DMS114 treated with DMSO at 0.1 percent for 48 hours (cell line): Measurements from ENCODE around the gene SLC25A17.
"Not testable (repeated sequence)": the region's sequence is repeated elsewhere in the genome, so short reads cannot be mapped to it uniquely, and the experiment has no call there.

Experiments used
- DNase-seq: peaks from one replicate; lab custom pipeline; 2025; ENCODE audit not compliant: unreplicated experiment; lab: John Stamatoyannopoulos, UW

Gene SLC25A17, protein sequence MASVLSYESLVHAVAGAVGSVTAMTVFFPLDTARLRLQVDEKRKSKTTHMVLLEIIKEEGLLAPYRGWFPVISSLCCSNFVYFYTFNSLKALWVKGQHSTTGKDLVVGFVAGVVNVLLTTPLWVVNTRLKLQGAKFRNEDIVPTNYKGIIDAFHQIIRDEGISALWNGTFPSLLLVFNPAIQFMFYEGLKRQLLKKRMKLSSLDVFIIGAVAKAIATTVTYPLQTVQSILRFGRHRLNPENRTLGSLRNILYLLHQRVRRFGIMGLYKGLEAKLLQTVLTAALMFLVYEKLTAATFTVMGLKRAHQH

DNA sequence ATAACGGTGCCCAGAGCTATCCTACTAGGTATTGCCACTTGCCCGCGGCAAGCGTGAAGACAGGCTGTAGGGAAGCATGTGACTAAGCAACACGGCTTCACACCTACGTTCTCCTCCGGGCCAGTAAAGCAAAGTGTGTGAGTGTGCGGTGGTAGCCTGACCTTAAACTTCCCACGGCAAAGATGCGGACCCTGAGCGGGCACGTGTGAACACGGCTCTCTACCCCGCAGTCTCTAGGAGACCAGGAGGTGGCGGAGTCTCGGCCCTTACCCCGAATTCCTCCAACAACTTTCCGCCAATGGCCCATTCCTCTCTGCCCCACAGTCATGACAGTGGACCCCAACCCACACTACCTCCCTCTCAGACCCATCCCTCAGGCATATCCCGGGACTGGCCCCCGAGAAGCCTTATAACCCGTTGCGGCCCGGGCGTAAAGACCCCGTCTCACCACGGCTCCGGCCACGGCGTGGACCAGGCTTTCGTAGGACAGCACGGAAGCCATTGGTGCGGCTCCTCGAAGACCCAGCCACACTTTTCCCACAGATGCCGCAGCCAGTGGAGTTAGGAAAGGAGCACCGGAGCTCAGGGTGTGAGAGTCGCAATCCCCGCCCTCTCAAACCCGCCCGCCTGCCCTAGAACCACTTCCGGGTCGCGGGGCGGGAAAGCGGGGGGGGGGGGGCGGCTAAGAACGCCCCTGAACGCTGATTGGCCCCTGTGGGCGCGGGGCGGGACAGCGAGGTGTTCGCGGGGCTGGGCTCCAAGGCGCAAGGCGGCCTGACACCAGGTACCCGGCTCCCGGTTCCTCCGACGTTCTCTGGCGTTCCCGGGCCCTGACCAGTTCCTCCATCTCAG, at the start of gene SLC25A17:
TSS of gene SLC25A17 (minus strand) at position 600 of the 852 bp plus-strand sequence. CDS start at position 502, 98 bp downstream.
- DNase-seq = peak; percentile 69

DNA sequence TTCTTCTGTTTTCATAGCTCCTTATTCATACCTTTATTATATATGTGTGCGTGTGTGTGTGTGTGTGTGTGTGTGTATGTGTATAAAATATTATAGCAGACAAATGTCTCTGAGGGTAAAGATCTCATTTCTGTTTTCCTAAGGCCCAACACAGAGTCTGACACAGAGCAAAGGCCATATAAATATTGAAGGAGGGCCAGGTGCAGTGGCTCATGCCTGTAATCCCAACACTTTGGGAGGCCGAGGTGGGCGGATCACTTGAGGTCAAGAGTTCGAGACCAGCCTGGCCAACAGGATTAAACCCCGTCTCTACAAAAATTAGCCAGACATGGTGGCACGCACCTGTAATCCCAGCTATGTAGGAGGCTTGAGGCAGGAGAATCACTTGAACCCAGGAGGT, 49.2 kb upstream of the SLC25A17 start:
- DNase-seq = not testable (repeated sequence)

DNA sequence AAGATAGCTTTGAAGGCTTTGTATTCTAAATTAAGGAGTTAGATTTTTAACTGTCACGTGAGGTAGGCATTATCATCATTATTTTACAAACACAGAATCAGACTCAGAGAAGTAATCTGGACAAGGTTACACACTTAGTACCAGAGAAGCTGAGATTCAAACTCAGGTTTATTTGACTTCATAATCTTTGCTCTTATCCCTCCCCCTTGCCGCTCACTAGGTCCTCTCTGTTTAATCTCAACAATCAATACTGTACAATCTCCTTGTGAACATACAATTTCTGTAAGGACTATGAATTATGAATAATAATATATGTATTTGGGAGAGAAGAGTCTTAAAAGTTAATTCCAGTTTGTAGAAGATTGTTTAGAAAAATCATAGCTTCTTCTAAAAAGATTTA, 48.0 kb upstream of the SLC25A17 start:
- DNase-seq = no peak

DNA sequence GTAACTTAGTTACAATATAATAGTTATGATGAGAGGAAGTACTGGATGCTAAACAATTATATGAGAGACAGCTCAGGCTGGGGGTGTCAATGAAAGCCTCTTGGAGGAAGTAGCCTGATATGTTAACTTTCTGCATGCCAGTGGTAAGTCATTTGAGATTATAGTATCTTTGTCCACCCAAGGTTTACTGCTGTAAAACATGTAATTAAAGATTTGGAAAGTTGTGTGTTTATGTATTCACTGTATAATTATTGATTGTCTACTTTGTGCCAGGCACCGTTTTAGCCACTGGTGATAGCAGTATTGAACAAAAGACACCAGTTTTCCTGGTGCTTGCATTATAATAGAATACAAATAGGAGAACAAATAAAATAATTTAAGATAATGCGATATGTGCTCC, 43.4 kb upstream of the SLC25A17 start:
- no peak for DNase-seq

DNA sequence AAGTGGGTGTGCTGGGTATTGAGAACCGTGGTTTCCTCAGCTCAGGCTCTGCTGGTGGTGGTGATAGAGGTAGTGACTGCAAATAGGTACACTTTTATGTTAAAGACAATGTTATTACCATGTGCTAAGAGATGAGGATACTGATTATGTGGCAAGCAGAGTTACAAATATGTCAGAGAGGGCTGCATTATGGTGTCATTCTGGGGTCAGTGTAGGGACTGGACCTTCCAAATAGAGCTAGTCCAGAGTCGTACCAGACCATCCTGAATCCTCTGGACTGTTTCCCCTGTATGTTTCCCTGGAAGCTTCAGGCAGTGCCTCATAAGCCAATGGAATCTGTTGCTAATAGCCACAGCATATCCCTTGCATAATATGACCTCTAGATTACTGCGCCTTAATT, 42.9 kb upstream of the SLC25A17 start, which contains the start of gene DNAJB7:
TSS of gene DNAJB7 (minus strand) at position 101 of the 400 bp plus-strand sequence. CDS start 119 bp downstream, outside the sequence.
- no peak for DNase-seq

DNA sequence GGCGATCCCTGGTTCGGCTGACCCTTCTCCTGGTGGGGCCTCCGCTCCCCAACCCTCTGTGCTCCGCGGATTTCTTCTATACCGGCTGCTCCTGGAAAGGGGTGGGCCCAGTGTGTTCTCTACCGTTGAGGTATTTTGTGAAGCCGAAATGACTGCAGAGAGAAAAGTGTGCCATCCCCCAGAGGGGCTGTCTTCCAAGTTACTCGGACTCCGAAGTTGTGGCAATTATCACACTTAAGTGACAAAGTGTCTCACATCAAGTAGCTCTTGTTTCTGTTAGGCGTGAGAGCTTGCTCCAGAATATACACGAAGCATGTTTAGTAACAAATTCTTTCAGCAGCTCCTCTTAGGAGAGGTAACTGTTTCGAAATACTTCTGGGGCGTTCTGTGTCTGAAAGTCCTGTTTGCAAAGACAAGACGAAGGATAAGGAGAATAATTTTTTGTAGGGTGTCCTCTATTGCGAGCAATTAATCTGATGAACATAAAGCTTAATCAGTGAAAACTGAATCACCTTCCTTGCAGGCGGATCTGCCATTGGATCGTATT, 38.2 kb upstream of the SLC25A17 start:
- DNase-seq = no peak

DNA sequence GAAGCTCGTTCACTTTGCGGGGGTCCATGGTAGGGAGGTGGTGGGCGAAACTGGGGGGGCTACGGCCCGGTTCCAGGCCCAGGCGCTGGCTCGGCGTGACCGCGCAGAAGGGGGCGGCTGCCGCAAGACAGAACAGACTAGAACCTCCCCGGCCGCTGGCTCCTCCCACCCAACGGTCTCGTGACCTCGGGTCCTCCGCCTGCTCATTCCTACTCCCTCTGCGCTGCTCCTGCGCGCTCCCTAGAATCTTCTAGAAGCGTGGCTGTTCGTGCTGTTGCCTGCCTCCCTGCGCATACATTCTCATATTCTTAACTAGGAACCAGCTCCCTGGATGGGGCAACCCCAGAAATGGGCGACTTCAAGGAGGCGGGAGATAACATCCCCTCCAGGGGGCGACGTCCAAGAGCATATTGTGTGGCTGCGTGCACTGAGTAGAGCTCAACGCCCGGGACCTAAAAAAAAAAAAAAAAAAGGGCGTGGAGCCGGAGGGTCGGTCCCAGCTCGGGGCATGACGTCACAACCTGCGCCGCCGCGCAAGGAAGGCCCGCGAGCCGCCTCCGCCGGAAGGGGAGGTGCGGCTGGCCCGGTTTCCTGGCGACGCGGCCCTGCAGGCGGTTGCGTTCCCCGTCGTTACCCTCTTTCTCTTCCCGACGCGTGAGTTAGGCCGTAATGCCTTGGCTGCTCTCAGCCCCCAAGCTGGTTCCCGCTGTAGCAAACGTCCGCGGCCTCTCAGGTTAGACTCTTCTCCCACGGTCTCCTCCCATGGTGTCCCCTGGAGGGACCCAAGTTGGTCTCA, 37.6 kb upstream of the SLC25A17 start, which contains the start of the genes ST13 and XPNPEP3:
TSS of gene ST13 (minus strand) at position 127 of the 796 bp plus-strand sequence. CDS start at position 28, 99 bp downstream.
TSS of gene XPNPEP3 (plus strand) at position 636 of the 796 bp plus-strand sequence. CDS start at position 670, 34 bp downstream.
- peak; percentile 93 for DNase-seq

DNA sequence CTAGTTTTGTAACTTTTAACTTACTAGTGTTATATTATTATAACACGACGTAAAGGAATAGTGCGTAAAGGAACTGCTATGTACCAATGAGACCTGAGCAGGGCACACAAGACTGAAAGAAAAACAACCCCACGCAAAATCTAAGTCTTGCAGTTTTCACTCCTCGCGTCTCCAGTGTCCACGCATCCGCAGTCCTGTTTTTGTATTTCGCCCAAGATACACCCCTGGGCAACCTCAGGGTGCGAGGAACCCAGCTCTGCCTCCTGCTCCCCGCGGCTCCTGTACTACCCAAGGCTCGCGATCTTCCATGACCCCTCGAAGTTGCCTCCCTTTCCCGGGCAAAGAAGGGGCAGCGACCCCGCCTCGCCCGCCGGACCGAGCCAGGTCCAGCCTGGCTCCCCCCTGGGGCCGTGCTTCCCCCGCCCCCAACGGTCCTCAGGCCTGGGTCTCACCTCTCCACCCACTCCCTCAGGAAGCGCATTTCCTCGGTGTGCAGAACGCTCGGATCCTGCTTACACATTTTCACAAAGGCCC, 36.9 kb upstream of the SLC25A17 start:
- DNase-seq = no peak

DNA sequence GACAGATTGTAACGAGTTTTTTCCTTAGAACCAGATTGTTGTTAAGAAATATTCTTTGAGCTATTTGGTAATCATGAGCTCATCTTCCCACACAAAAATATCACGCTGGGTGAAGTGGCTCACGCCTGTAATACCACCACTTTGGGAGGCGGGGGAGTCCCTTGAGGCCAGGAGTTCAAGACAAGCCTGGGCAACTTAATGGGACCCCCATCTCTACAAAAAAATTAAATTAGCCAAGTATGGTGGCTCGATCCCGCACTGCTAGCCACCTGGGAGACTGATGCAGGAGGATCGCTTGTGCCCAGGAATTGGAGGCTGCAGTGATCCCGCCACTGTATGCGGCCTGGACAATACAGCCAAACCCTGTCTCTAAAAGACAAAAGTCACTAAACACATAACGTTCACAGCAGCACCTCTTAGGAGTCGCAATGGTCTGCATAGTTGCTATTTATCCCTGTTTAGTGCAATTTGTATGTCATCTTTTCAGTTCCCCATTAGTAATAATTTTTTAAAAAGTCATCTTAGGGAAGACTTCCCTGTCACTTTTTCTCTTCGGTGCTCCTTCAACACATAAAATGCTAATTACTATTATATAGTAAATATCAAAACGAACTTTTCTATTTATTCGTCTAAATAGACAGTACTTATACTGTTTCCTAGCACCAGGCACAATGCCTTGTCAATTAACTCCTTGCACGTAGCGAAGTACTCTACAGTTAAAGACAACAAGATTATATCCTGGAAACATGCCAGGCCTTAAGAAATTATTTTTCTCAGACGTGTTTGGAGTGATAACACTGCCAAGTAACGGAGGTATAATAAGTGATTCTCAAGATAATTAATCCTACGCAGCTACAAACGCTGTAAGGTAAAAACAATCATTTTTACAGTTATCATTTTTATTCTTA, 36.2 kb upstream of the SLC25A17 start:
- DNase-seq = no peak

DNA sequence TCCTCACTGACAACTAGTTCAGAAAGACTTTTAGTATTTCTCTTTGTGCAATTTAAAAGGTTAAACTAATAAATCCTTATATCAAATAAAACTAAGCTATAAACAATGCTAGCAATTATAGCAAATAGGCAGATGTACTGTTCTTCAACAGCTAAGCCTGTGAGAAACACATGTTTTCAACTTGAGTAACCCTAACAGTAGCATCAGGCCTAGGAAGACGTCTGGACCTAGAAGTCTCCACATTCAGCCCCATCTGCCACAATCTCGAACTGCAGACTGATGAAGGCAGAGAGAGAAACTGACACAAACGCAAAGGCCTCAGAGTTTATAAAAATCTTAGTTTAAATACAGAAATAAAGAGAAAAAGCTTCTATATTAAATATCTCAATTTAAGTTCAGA, 34.8 kb upstream of the SLC25A17 start:
- DNase-seq = no peak

DNA sequence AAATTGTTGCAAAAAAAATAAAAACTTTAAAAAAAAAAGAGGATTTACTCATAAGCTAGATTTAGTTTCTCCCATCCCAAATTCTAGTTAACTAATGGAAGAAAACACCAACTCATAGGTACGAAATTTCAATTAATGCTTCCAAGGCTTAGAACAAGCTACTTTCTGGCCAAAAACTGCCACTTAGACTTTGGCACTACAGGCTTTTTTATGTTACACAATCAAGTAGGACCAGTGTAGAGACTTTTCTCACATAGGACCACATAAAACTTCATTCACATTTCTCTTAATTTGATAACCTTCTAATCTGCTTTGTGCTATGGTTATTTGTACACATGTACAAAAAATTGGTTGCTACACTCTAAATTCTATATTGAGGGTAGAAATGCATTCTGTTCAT, 34.2 kb upstream of the SLC25A17 start:
- no peak for DNase-seq

DNA sequence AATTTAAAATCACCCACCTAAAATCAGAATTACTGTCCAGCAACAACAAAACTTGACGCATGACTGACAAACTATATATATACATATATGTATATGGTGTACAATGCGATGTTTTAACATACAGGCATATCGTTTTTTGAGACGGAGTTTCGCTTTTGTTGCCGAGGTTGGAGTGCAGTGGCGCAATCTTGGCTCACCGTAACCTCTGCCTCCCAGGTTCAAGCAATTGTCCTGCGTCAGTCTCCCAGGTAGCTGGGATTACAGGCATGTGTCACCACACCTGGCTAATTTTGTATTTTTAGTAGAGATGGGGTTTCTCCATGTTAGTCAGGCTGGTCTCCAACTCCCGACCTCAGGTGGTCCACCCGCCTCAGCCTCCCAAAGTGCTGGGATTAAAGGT, 26.7 kb upstream of the SLC25A17 start:
- not testable (repeated sequence) for DNase-seq

DNA sequence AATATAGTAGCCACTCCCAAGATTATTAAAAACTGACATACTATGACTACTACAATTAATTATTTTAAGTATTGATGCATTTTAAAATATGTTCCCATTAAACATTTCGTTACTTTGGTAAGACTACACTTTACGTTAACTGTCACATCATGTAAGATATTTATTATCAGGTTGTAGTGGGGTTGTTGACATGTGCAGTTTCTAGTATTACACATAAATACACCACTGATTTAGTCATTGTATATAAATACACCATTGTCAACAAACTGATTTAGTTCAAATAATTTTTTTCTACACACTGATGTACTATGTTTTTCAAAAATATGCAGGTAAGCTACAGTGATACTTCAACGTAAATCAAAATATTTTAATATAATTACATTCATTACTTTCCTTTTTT, 25.8 kb upstream of the SLC25A17 start:
- no peak for DNase-seq

DNA sequence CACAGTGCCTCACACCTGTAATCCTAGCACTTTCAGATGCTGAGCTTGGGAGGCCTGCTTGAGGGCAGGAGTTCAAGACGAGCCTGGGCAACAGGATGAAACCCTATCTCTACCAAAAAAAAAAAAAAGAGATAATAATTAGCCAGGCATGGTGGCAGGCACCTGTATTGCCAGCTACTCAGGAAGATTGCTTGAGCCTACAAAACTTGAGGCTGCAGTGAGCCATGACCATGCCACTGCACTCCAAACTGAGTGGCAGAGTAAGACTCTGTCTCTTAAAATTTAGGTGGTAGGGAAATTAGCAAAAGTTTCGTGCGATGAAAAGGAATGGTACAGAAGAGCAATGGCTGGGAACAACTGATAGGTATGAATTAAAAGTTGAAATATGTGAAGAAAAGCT, 19.3 kb upstream of the SLC25A17 start:
- no peak for DNase-seq

DNA sequence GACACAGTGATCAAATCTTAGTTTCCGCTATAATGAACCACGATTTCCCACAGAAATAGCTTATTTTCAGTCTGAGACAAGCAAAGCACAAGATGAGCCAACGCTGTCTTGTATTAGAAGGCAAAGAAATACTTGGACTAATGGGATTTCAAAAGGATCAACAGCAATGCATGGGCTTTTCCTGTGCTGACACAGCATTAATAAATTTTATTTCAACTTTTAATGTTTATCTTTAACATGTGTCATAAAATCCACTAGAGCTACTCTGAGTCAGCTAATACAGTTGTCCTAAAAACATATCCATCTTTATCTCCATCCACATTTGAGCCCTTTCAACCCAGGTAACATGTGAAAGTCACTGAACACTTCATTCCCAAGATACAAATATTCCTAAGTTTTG, 15.5 kb upstream of the SLC25A17 start:
- no peak for DNase-seq

DNA sequence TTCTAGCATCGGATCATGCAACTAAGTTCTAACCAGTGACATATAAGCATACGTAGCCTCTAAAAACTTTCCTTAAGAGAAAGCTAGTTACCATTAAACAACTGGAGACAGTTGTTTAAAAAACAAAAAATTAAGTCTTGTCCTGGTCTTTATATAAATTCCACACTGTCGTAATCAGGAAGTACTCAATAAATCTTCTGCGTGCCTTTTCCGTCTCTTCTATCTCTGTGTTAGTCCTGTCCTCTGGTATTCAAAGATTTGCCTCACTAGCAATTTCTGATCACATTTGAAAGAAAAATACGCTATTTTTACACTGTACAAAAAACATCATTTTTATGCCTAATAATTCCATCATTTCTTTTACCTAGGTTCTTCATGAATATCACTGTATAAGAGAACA, 10.0 kb upstream of the SLC25A17 start:
- no peak for DNase-seq

DNA sequence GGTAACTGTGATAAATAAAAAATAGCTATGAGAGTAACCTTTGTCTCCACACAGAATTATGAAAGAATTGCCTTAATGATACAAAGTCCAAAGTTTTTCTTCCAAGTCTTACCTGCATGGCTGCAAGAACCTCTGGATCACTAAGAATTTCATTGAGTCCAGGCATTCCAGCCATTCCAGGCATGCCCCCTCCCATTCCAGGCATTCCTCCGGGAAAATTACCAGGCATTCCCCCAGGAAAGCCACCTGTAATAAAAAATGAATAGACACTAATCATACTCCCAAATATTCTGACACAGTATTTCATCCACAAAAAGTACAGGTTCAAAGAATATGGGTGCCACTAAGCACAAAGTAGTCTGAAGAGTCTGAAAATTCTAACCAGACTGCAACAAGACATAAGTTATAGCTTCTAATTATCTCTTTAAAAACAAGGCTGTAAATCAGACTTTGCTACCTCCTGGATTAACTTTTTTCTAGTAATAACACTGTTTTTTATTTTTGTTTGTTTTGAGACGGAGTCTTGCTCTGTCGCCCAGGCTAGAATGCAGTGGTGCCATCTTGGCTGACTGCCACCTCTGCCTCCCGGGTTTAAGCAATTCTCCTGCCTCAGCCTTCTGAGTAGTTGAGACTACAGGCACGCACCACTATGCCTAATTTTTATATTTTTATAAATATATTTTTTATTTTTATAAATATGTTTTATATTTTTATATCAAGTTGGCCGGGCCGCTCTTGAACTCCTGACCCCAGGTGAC, 8.0 kb upstream of the SLC25A17 start:
- DNase-seq = no peak

DNA sequence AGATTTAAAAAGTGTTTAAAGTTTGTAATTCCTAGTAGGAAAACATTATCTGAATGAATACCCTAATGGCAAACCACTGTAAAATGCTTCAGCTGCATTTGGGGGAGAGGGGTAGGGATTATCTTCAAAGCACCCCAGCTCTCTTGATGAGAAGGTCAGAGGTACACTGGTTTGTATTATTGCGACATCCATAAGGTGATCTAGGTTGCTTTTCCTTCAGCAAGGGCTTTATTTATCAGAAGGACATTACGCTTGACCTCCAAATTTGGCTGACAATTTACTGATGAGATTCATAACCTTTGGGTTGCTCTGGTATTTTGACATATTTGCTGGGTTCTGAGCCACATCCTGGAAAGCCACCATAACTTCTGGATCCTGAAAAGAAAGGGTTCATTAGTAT, 7.1 kb upstream of the SLC25A17 start:
- DNase-seq = not testable (repeated sequence)

DNA sequence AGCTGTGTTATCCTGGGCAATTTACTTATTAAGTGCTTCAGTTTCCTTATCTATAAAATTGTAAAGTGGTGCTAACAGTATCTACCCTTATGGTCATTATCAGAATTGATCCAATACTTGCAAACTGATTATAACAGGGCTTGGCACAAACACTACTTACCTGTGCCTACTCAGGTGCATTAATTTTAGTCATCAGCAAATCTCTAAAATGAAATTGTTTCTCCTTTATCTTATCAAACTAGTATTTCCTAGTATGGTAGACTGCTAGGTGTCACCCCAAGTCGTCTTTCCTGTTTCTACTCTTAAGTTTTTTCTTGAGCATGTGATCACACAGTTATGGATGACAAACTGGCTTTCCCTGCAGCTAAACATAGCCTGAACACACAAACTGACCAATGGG, 4.3 kb upstream of the SLC25A17 start:
- no peak for DNase-seq
